PC-9 (cell line): ENCODE results near the gene TMEM237. TPM values are rescaled to one million over a fixed set of nuclear protein-coding genes. Genes with fewer than 3 reads are reported as not detected.

Experiments
- BruUV-seq: library from RNA; stranded (reverse); fragments of 400-500 nt; replicated peaks from 2 replicates; lab custom pipeline; 2021; lab: Mats Ljungman, UMichigan
- CTCF ChIA-PET: fragments of 300-600 bp; sonication (Branson Sonifier 250); formaldehyde crosslinking; loops from one replicate; lab custom pipeline; 2022; ENCODE audit warnings: antibody characterized with exemption; lab: Charles Lee
- POLR2A ChIA-PET: fragments of 300-600 bp; sonication (Branson Sonifier 250); formaldehyde crosslinking; loops from one replicate; lab custom pipeline; 2022; ENCODE audit warnings: antibody characterized with exemption; ENCODE audit not compliant: unreplicated experiment; lab: Charles Lee
- DNase-seq, 2 experiments: peaks; one replicate each; pipeline versions ENCODE4 v3.0.0 to v3.0.0-alpha.2; 2015 to 2022; ENCODE audit warnings: mixed read lengths in 1 of 2
- H2AFZ ChIP-seq: fragments of 200-600 bp; sonication (generic); 2 replicates; pipeline ENCODE4 v1.8.1; 2017; ENCODE audit warnings: antibody characterized with exemption
- H3F3A ChIP-seq: fragments of 200-600 bp; sonication (generic); 2 replicates; pipeline ENCODE4 v1.8.1; 2017; ENCODE audit warnings: antibody characterized with exemption, mild to moderate bottlenecking, low read depth; ENCODE audit not compliant: insufficient read depth
- H3K27ac ChIP-seq: fragments of 200-600 bp; sonication (generic); 2 replicates; pipeline ENCODE4 v1.6.1; 2016; ENCODE audit warnings: mixed run types
- H3K27me3 ChIP-seq: fragments of 200-600 bp; sonication (generic); 2 replicates; pipeline ENCODE4 v1.6.1; 2016; ENCODE audit warnings: low read depth, mixed run types; ENCODE audit not compliant: insufficient read depth
- H3K36me3 ChIP-seq: fragments of 200-600 bp; sonication (generic); 2 replicates; pipeline ENCODE4 v1.6.1; 2016; ENCODE audit warnings: low read depth, mixed run types
- H3K4me1 ChIP-seq: fragments of 200-600 bp; sonication (generic); replicated peaks from 2 replicates; pipeline ENCODE4 v1.6.1; 2016; ENCODE audit warnings: mixed run types; ENCODE audit not compliant: insufficient read depth
- H3K4me2 ChIP-seq: fragments of 200-600 bp; sonication (generic); 2 replicates; pipeline ENCODE4 v1.6.1; 2017; ENCODE audit warnings: mixed run types
- H3K4me3 ChIP-seq: fragments of 200-600 bp; sonication (generic); 2 replicates; pipeline ENCODE4 v1.6.1; 2016; ENCODE audit warnings: mixed run types
- H3K79me2 ChIP-seq: fragments of 200-600 bp; sonication (generic); 2 replicates; pipeline ENCODE4 v1.6.1; 2017; ENCODE audit warnings: low read depth, mixed run types
- H3K9me2 ChIP-seq: fragments of 200-600 bp; sonication (generic); 2 replicates; pipeline ENCODE4 v1.8.1; 2017; ENCODE audit warnings: mild to moderate bottlenecking; ENCODE audit not compliant: insufficient read depth
- H3K9me3 ChIP-seq: fragments of 200-600 bp; sonication (generic); 2 replicates; pipeline ENCODE4 v1.8.1; 2016; ENCODE audit warnings: low read depth; ENCODE audit not compliant: insufficient read depth
- H4K20me1 ChIP-seq: fragments of 200-600 bp; sonication (generic); 2 replicates; pipeline ENCODE4 v1.8.1; 2017; ENCODE audit not compliant: insufficient read depth
- EZH2 ChIP-seq: fragments of 200-600 bp; sonication (generic); IDR thresholded peaks from 2 replicates; pipeline ENCODE4 v1.8.0; 2017; ENCODE audit warnings: antibody characterized with exemption, low read depth
- intact Hi-C: fragments of 100-400 bp; cut with micrococcal nuclease; formaldehyde crosslinking; loops from one replicate; pipeline ENCODE4 v1.10.0; 2022; ENCODE audit not compliant: unreplicated experiment
- total RNA-seq: library from RNA; stranded (reverse); gene quantifications from 2 replicates; pipeline ENCODE4 v1.2.3, GENCODE V29; 2021
- TF ChIP-seq, protein P1 (sequence below): fragments of 200-600 bp; sonication (generic); conservative IDR thresholded peaks from 2 replicates; pipeline ENCODE4 v1.6.1; 2017; ENCODE audit warnings: mixed run types, antibody characterized with exemption, mild to moderate bottlenecking, moderate library complexity

Gene TMEM237
- total RNA-seq, 1 experiment from 2014 or later: 24.5 TPM

DNA sequence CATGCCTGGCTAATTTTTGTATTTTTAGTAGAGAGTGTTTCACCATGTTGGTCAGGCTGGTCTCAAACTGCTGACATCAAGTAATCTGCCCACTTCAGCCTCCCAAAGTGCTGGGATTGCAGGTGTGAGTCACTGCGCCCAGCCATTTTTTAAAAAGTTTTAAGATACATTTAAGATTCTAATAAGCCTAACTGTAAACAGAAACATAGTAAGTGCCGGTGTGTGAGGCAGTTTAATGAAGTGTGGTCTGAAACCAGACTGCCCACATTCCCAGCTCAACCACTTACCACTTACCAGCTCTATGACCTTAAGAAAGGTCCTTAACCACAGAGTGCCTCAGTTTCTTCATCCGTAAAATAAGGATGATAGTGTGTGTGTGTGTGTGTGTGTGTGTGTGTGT, 42.4 kb downstream of the TMEM237 start:
- Histone ChIP-seq H3K9me3 (no peaks in the 10 kb centered on the region), H3K36me3 (no peaks in the 10 kb centered on the region), H3K27me3 (no peaks in the 10 kb centered on the region), H3F3A (no peaks in the 10 kb centered on the region), H3K4me2 (no peak overlapping the region), H3K9me2 (no peaks in the 10 kb centered on the region), H3K4me3 (no peak overlapping the region), H4K20me1 (no peaks in the 10 kb centered on the region), H3K27ac (no peak overlapping the region), H2AFZ (no peak overlapping the region), H3K4me1 (no peaks in the 10 kb centered on the region; the same call in 1 of the 2 replicates), H3K79me2 (no peaks in the 10 kb centered on the region)
- ChIA-PET POLR2A (interaction anchor here (0.6 to 0.7 kb wide), 3 partner anchors 149 to 787 kb away, joined by 6 to 9 read pairs (median 7); partner anchors contain the start of gene STRADB), CTCF (interaction anchor here (0.6 kb wide), 1 partner anchor 54 kb away, joined by 3 read pairs; no protein-coding TSS in a partner anchor)
- intact Hi-C loops: no loop called here
- DNase-seq: peak in 1 of 2 experiments; percentile 71
- TF ChIP-seq EZH2: no peak
- TF ChIP-seq, protein P1, sequence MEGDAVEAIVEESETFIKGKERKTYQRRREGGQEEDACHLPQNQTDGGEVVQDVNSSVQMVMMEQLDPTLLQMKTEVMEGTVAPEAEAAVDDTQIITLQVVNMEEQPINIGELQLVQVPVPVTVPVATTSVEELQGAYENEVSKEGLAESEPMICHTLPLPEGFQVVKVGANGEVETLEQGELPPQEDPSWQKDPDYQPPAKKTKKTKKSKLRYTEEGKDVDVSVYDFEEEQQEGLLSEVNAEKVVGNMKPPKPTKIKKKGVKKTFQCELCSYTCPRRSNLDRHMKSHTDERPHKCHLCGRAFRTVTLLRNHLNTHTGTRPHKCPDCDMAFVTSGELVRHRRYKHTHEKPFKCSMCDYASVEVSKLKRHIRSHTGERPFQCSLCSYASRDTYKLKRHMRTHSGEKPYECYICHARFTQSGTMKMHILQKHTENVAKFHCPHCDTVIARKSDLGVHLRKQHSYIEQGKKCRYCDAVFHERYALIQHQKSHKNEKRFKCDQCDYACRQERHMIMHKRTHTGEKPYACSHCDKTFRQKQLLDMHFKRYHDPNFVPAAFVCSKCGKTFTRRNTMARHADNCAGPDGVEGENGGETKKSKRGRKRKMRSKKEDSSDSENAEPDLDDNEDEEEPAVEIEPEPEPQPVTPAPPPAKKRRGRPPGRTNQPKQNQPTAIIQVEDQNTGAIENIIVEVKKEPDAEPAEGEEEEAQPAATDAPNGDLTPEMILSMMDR: no peak
- BruUV-seq: no TSS peak

DNA sequence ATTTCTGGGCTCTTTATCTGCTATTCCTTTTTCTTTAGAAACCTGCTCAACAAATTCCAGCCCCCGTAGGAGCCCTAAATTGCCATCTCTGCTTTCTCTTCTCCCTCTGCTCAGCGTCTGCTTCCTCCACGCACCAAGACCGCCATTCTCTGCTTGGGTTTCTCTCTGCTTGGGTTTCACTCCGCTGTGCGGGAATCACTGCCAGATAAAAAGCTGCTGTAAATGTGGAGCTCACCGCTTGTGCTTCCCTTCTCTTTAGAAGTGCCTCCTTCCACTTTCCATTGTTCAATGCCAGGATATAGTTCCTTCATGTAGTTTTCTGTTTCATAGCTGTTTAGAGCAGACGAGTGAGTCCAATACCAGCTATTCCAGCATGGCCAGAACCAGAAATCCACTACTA, 45.9 kb downstream of the TMEM237 start:
- CTCF ChIA-PET: no interaction called here
- POLR2A ChIA-PET: no interaction called here

DNA sequence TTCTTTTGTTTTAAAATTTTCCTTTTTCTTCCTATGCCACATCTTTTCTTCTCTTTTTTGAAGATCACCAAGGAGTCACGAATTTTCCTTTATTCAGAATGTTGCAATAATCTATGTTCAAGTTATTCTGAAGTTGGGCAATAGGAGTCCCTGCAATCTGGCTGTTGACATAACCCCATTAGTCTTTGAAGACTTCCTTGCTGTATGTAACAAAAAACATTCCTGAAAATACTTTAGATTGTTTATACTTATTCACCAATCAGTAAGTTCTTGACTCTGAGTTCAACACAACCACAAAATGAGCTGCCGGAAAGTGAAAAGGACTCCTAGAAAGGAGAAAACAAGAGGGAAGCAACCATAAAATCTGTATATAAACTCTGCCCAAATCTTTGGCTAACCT, 62.8 kb downstream of the TMEM237 start:
- Histone ChIP-seq H3K4me3 (no peak overlapping the region), H3K79me2 (no peaks in the 10 kb centered on the region), H4K20me1 (no peaks in the 10 kb centered on the region), H3K9me2 (peaks cover 3% of the 10 kb centered on the region; the same call in 1 of the 2 replicates), H3K4me1 (peaks cover 14% of the 10 kb centered on the region), H3K9me3 (0 out of 2 replicates have a peak, but pooled peaks cover 4% of the 10 kb centered on the region), H3K27me3 (no peaks in the 10 kb centered on the region), H3F3A (peaks cover 11% of the 10 kb centered on the region; the same call in 1 of the 2 replicates), H2AFZ (0 out of 2 replicates have a peak overlapping the region, but pooled peaks have one; percentile 7), H3K4me2 (peak overlapping the region; percentile 33), H3K36me3 (no peaks in the 10 kb centered on the region), H3K27ac (peak overlapping the region; percentile 7; the same call in 1 of the 2 replicates)
- DNase-seq: peak in 1 of 2 experiments; percentile 78
- ChIA-PET CTCF (no interaction called here), POLR2A (no interaction called here)
- TF ChIP-seq, protein P1: no peak
- TF ChIP-seq EZH2: no peak
- intact Hi-C loops: no loop called here
- BruUV-seq: no TSS peak

More for the DNA sequence above, 45.9 kb downstream of the TMEM237 start:
- no peaks in the 10 kb centered on the region for H3F3A ChIP-seq
- H2AFZ ChIP-seq: no peak overlapping the region
- H3K27me3 ChIP-seq: no peaks in the 10 kb centered on the region
- H3K36me3 ChIP-seq: no peaks in the 10 kb centered on the region
- no peak for DNase-seq
- H4K20me1 ChIP-seq: no peaks in the 10 kb centered on the region
- no peaks in the 10 kb centered on the region for H3K9me3 ChIP-seq
- H3K9me2 ChIP-seq: no peaks in the 10 kb centered on the region
- intact Hi-C loops: no loop called here
- H3K4me2 ChIP-seq: no peak overlapping the region
- no peak overlapping the region for H3K27ac ChIP-seq
- no TSS peak for BruUV-seq
- H3K79me2 ChIP-seq: no peaks in the 10 kb centered on the region
- no peak overlapping the region for H3K4me3 ChIP-seq
- no peaks in the 10 kb centered on the region; the same call in 1 of the 2 replicates for H3K4me1 ChIP-seq
- no peak for TF ChIP-seq EZH2
- TF ChIP-seq, protein P1: no peak
